Left cardiac atrium (tissue), 4 donors: ENCODE measurements around the gene MIB1. TPM values are rescaled to one million over a fixed set of nuclear protein-coding genes. Genes with fewer than 3 reads are reported as not detected.

Source experiments
- ATAC-seq, 2 donors: fragments of 200-7000 bp; cut with Tn5 transposase; one replicate each; pipeline ENCODE4 v1.9.1; 2020; ENCODE audit warnings: mild to moderate bottlenecking in 2 of 2, moderate library complexity in 2 of 2
- DNase-seq: peaks from one replicate; pipeline ENCODE4 v3.0.0-alpha.2; 2020
- intact Hi-C, 2 donors: fragments of 100-400 bp; cut with DNase I; formaldehyde crosslinking; loops; one replicate each; pipeline versions ENCODE4 v1.14.1 to v1.15.1; 2022 to 2023
- total RNA-seq, 2 donors: library from RNA; stranded (reverse); fragmentation: NEBNext Ultra II Directional; extraction: Animal tissue kit (Norgen Biotek cat#: 25700); gene quantifications; one replicate each; pipeline ENCODE4 v1.2.1, GENCODE V29; 2021
- donor health status: DM: no; HTN: yes; CAD: no.
- donor health status: DM: no; HTN: yes; CAD: no; lungs with severe emphysema.
- donor health status: DM: yes; HTN: yes; CAD: no.
- donor health status: Dilated cardiomyopathy.

MIB1 gene
- total RNA-seq, 2 donors from 2014 or later = 21.0 to 26.6 TPM

- no peak for DNase-seq
- no peak for ATAC-seq
- intact Hi-C loops = loop anchor here (10.0 kb wide), 2 partner anchors 653 to 793 kb away; no protein-coding TSS in a partner anchor
These were observed 171.0 kb downstream of the MIB1 start for GRCh38 chr18:21911551-21911950.

GRCh38 chr18:21912339-21913239 is 172.0 kb downstream of the MIB1 start:
- DNase-seq (no peak), ATAC-seq (no peak)
- intact Hi-C loops = loop anchor here (10.0 kb wide), 2 partner anchors 652 to 792 kb away; no protein-coding TSS in a partner anchor

DNA sequence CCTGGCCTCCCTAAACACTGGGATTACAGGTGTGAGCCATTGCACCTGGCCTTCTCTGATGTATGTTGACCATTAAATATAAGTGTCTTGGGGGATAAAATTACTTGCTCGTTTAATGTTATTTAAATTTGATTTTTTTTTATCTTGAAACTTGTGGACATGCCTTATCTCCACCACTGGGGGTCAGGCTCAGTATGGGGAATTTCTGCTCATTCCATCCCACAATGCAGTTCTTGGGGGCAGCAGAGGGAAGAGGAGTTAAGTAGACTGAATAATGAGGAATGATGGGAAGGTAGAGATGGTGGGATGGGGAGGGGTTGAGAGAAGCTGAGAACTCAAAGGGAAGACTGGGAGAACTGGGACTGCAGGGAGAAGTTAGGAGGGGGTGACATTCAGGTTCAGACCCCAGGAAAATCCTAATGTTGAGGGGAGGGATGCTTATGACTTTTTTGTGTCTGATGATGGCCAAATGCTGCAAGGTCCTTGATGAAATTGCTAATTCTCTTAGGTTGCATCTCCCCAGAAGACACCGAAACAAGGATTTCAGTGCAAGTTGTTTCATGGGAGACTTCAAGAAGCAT is 174.2 kb downstream of the MIB1 start:
- DNase-seq (no peak), ATAC-seq (peak; percentile 78 to 91)
- intact Hi-C loops = loop anchor here (10.0 kb wide), 2 partner anchors 650 to 790 kb away; no protein-coding TSS in a partner anchor

DNA sequence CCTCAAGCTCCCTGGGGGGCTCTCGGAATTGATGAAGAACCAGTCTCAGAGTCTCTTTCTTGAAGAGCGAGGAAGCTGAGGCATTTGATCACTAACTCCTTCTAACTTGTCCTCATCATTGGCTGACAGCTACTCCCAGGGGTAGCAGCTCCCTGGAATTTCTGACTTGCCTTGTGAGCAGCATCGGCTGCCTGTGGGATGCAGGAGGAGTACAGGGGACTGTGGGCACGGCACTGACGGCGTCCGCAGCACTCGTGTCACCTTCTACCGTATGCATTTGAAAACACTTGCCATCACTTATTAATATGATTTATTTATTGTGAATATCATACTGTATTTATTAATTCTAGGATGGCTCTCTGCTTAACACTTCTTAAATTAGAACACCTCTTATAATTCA is 175.0 kb downstream of the MIB1 start:
- no peak for DNase-seq
- intact Hi-C loops = loop anchor here (10.0 kb wide), 2 partner anchors 649 to 789 kb away; no protein-coding TSS in a partner anchor
- no peak for ATAC-seq

- ATAC-seq = no peak
- intact Hi-C loops = loop anchor here (10.0 kb wide), 2 partner anchors 648 to 788 kb away; no protein-coding TSS in a partner anchor
- DNase-seq = no peak
These were observed 176.0 kb downstream of the MIB1 start for GRCh38 chr18:21916594-21916993.

- intact Hi-C loops = loop anchor here (10.0 kb wide), 2 partner anchors 646 to 786 kb away; no protein-coding TSS in a partner anchor
- DNase-seq (no peak), ATAC-seq (no peak)
These were observed 178.1 kb downstream of the MIB1 start for GRCh38 chr18:21918693-21919092.

Other genes with a start within 250 kb of the MIB1 start
- 10 to 100 TPM in 1 of 2 donors, 1 to 10 TPM in 1; 8.6 to 11.7 TPM for gene ESCO1, start 140.1 kb upstream of the MIB1 start, total RNA-seq
- 10 to 100 TPM; 21.2 to 36.9 TPM for gene SNRPD1, start 128.5 kb upstream of the MIB1 start, total RNA-seq
- gene ABHD3, start 36.0 kb upstream of the MIB1 start, total RNA-seq = 1 to 10 TPM; 6.6 to 8.7 TPM